Stimulated activated CD4-positive, alpha-beta T cell treated with anti-CD3 and anti-CD28 coated beads, Interleukin-15, amount 100 ng/mL, for 1 hour (primary cell): ENCODE results near the gene CIAO2A.
"Not testable (repeated sequence)": the region's sequence is repeated elsewhere in the genome, so short reads cannot be mapped to it uniquely, and the experiment has no call there.

Source experiments
- DNase-seq, 2 donors: peaks; one replicate each; pipeline ENCODE4 v3.0.0-alpha.2; 2020; ENCODE audit warnings: low read depth in 1 of 2, low spot score in 1 of 2

The CIAO2A gene

GRCh38 chr15:64112073-64112772 lies 18.6 kb upstream of the CIAO2A start:
- no peak for DNase-seq

GRCh38 chr15:64111679-64112050 lies 18.0 kb upstream of the CIAO2A start:
- no peak for DNase-seq

- DNase-seq = no peak
Observed at GRCh38 chr15:64110950-64111678, 17.5 kb upstream of the CIAO2A start.

GRCh38 chr15:64110108-64110701 lies 16.6 kb upstream of the CIAO2A start:
- not testable (repeated sequence) for DNase-seq

- no peak for DNase-seq
Observed at GRCh38 chr15:64107337-64107736, 13.7 kb upstream of the CIAO2A start.

- no peak for DNase-seq
Observed at GRCh38 chr15:64105113-64105704, 11.6 kb upstream of the CIAO2A start.

GRCh38 chr15:64102497-64102896 lies 8.9 kb upstream of the CIAO2A start:
- no peak for DNase-seq

GRCh38 chr15:64100958-64101357 lies 7.3 kb upstream of the CIAO2A start:
- DNase-seq = no peak

- DNase-seq = no peak
Observed at GRCh38 chr15:64099379-64099778, 5.7 kb upstream of the CIAO2A start.

- no peak for DNase-seq
Observed at GRCh38 chr15:64096668-64097384, 3.2 kb upstream of the CIAO2A start.

- peak; percentile 88 to 99 for DNase-seq
Observed at GRCh38 chr15:64095795-64096667, 2.4 kb upstream of the CIAO2A start, which contains the start of gene SNX1. Gene SNX1, plus strand, starts transcription at chr15:64095982. Its CDS starts 32 bp downstream, at chr15:64096014.

- no peak for DNase-seq
Observed at GRCh38 chr15:64095431-64095794, 1.8 kb upstream of the CIAO2A start.

- DNase-seq = no peak
Observed at GRCh38 chr15:64092864-64093626, 593 bp downstream of the CIAO2A start.

GRCh38 chr15:64092075-64092820 lies 1.4 kb downstream of the CIAO2A start:
- no peak for DNase-seq

GRCh38 chr15:64090527-64090926 lies 3.1 kb downstream of the CIAO2A start:
- no peak for DNase-seq

- no peak for DNase-seq
Observed at GRCh38 chr15:64089543-64090280, 3.9 kb downstream of the CIAO2A start.

GRCh38 chr15:64082757-64083156 lies 10.9 kb downstream of the CIAO2A start:
- DNase-seq = no peak

GRCh38 chr15:64073496-64073895 lies 20.1 kb downstream of the CIAO2A start:
- not testable (repeated sequence) for DNase-seq
